T-helper 1 cell (primary cell): ENCODE measurements around the gene SETD1A.
A peak's percentile ranks its signal among the peaks of the same experiment; 100 is the strongest.
"Not testable (repeated sequence)": the region's sequence is repeated elsewhere in the genome, so short reads cannot be mapped to it uniquely, and the experiment has no call there.

ENCODE experiments used
- DNase-seq, 5 donors: peaks; one replicate each; pipeline ENCODE4 v3.0.0-alpha.2; 2012 to 2020

SETD1A gene

GRCh38 chr16:30929167-30929566 lies 28.4 kb upstream of the SETD1A start:
- DNase-seq, result no peak

DNA sequence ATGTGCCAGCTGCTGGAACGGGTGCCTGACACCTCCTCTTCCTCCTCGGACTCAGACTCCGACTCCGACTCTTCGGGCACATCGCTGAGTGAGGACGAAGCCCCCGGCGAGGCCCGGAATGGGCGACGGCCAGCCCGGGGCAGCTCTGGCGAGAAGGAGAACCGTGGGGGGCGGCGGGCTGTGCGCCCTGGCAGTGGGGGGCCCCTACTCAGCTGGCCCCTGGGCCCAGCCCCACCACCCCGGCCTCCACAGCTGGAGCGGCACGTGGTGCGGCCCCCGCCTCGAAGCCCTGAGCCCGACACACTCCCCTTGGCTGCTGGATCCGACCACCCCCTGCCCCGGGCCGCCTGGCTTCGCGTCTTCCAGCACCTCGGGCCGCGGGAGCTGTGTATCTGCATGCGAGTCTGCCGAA lies 27.4 kb upstream of the SETD1A start:
- DNase-seq, result no peak

- DNase-seq, result no peak
Measured at GRCh38 chr16:30931068-30931650, 26.4 kb upstream of the SETD1A start.

GRCh38 chr16:30934827-30935557 lies 22.6 kb upstream of the SETD1A start:
- DNase-seq, result peak in 1 of 5 donors; percentile 42

DNA sequence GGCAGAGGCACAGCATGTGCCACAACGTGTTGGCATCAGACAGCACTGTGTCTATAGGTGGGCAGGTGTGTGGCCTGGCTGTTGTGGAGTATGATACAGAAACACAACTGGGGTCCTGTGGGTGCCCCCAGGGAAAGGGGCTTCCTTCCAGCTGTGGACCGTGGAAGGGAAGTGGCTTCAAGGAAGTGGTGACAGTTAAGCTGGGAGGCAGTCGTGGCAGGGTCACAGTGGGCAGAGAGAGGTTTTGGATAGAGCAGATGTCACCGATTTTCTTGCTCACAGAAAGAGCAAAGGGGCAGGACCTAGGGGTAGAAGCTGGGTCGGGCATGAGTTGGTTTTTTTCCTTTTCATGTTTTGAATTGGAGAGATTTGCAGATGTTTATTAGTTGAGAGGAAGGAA lies 19.9 kb upstream of the SETD1A start:
- DNase-seq, result no peak

DNA sequence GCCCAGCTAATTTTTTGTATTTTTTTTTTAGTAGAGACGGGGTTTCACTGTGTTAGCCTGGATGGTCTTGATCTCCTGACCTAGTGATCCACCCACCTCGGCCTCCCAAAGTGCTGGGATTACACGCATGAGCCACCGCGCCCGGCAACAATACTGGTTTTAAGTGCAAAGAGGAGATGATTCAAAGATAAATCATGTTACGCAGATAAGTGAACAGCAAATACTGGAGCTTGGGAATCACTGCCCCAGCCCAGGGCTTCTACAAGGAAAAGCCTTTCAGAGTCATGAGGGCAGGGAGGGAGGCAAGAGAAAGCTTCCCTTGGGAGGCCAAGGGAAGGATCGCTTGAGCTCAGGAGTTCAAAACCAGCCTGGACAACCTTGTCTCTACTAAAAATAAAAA lies 18.0 kb upstream of the SETD1A start:
- DNase-seq, result not testable (repeated sequence)

- peak in 4 of 5 donors; percentile 47 to 80 (median 48) for DNase-seq
Measured at GRCh38 chr16:30941600-30942425, 15.7 kb upstream of the SETD1A start.

GRCh38 chr16:30942426-30942806 lies 15.1 kb upstream of the SETD1A start:
- no peak for DNase-seq

- DNase-seq, result no peak
Measured at GRCh38 chr16:30944352-30944751, 13.2 kb upstream of the SETD1A start.

GRCh38 chr16:30946671-30947540 lies 10.6 kb upstream of the SETD1A start:
- DNase-seq, result no peak

- no peak for DNase-seq
Measured at GRCh38 chr16:30947541-30947858, 10.1 kb upstream of the SETD1A start.

- no peak for DNase-seq
Measured at GRCh38 chr16:30947859-30948666, 9.5 kb upstream of the SETD1A start.

GRCh38 chr16:30948667-30949649 lies 8.6 kb upstream of the SETD1A start, which contains the start of gene ORAI3:
Gene ORAI3 (plus strand): TSS chr16:30949068. CDS start chr16:30949290, 222 bp downstream.
- peak in 1 of 5 donors; percentile 45 for DNase-seq

DNA sequence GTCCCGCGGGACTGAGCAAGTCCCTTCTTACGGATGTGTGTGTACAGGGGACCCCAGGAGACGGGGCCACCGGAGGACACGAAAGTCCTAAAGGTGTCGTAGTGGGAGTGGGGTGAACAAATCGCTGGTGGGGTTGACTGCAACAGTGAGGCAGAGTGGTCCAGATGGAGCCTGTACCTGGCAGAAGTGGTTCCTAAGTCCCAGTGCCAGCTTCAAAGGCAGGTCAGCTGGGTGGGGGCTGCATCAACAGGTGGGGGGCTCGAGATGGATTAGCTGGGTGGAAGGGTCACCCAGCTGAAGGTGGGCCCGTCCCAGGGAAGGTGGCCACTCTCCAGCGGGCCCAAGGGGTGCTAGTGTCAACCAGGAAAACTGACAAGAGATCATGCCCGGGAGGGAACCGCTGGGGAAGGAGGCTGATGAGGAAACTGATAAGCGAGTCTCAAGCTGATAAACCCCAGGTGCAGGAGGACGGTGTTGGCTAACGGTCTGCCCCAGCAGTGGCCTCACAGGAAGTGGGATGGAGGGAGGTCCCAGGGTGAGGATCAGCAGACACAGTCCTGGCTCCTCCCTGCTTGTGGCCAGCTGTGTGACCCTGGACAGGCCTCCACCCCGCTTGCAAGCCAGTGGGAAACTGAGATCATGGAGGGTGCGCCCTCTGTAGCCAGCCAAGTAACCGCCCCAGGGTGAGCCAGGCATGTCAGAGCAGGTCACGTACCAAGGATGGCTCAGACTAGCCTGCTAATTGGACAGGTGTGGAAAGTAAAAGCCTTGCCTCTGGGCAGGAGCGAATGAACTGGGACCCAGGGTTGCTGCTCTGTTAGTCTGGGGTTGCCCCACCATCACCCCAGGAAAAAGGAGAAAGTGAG lies 7.7 kb upstream of the SETD1A start:
- peak in 1 of 5 donors; percentile 55 for DNase-seq

DNA sequence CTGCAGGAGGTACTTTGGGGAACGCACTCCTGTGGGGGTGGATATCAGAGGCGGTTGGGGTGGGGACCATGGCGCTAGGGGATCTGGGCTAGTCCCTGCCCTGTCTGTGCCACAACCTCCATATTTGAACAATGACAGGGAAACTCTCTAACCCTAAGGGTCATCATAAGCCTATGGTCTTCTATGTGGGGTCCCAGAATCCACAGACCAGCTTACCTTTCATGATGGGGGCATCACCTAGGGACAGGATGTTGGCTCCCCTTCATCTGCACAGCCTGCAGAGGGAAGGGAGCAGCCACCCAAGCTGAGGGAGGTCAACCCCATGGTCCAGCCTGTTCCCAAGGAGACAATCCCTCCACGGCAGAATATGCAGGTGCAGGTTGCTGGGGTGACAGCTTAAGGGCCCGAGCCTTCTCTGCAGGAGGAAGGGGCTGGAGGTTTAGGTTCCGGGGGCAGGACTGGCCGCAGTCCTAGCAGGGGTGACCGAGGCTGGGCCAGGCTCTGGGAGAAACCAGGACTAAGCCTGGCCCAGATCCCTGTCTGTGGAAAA lies 7.0 kb upstream of the SETD1A start:
- no peak for DNase-seq

GRCh38 chr16:30951193-30951592 lies 6.4 kb upstream of the SETD1A start:
- no peak for DNase-seq

GRCh38 chr16:30951750-30952149 lies 5.8 kb upstream of the SETD1A start:
- DNase-seq, result no peak

DNA sequence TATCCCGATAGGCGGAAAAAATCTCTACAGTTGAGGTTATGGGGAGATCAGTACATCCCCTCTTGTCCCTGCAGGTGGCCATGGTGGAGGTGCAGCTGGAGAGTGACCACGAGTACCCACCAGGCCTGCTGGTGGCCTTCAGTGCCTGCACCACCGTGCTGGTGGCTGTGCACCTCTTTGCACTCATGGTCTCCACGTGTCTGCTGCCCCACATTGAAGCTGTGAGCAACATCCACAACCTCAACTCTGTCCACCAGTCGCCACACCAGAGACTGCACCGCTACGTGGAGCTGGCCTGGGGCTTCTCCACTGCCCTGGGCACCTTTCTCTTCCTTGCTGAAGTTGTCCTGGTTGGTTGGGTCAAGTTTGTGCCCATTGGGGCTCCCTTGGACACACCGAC lies 4.4 kb upstream of the SETD1A start:
- DNase-seq, result no peak

DNA sequence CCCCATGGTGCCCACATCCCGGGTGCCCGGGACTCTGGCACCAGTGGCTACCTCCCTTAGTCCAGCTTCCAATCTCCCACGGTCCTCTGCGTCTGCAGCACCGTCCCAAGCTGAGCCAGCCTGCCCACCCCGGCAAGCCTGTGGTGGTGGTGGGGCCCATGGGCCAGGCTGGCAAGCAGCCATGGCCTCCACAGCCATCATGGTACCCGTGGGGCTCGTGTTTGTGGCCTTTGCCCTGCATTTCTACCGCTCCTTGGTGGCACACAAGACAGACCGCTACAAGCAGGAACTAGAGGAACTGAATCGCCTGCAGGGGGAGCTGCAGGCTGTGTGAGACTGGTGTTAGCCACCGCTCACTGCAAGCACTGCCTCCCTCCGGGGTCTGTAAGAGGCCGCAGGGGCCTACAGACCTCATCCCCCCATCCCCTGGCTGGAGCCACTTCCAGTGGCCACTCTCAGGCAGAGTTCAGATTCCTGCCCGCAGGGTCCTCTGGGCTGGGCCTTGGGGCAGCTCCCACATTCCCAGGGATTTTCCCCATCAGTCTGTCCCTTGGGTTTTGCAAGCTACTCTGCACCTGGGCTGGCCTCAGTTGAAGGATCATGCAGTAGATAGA lies 3.9 kb upstream of the SETD1A start:
- peak in 4 of 5 donors; percentile 45 to 77 (median 50) for DNase-seq
